Choroid plexus epithelial cell (primary cell): ENCODE measurements around the gene CRPPA.
"Not testable (repeated sequence)": the region's sequence is repeated elsewhere in the genome, so short reads cannot be mapped to it uniquely, and the experiment has no call there.

Source experiments
- DNase-seq: peaks from one replicate; pipeline ENCODE4 v3.0.0-alpha.2; 2010; ENCODE audit warnings: low read depth
- H3K4me3 ChIP-seq: 2 replicates; pipeline ENCODE4 v1.5.1; 2011; ENCODE audit warnings: low read depth, mild to moderate bottlenecking, control low read depth, low read length, moderate library complexity
- CTCF ChIP-seq: conservative IDR thresholded peaks from 2 replicates; pipeline ENCODE4 v1.5.1; 2011; ENCODE audit warnings: low read depth, mild to moderate bottlenecking, control low read depth, inconsistent platforms, low read length, moderate library complexity

Gene CRPPA

DNA sequence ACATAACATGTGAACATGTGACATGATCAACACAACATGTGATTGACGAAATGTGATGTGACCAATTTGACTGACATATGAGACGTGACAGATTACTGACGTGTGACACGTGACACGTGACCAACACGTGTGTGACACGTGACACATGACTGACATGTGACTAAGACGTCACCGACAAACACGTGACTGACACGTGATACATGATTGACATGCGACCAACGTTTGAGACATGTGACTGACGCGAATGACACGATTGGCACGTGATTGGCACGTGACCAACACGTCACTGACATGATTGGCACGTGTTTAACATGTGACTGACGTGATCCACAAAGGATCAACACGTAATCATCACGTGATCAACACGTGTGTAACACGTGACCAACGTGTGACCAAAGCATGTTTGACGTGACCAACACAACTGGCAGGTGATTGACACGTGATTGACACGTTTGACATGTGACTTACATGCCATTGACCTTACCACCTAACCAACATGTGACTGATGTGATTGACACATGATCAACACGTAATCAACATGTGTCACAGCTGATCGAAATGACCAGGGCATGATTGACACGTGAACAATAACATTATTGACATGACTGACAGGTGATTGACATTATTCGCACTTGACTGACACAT lies 23.7 kb downstream of the CRPPA start:
- no peak overlapping the region for H3K4me3 ChIP-seq
- TF ChIP-seq CTCF = no peak
- DNase-seq = no peak

DNA sequence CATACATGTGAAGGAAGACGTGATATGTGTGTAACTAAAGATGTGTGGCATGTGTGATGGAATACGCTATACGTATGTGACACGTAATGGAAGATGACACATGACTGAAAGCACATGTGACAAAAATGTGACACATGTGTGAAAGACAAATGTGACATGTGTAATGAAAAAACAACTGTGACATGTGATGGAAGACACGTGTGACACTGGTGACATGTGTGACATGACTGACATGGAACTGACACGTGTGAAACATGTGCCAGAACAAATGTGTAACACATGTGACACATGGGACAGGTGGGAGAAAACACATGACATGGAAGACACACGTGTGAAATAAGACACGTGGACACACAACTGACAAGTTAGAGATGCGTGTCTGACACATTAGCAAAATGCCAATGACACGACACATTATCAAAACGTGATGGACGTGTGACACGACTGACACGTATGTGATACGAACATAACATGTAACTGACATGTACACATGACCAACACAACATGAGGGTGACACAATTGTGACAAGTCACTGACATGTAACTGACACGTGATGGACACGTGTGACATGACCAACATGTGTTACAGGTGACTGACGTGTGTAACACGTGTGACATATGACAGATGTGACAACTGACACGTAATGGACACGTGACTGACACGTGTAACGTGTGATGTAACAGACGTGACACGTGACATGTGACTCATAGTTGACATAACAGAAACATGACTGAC lies 24.4 kb downstream of the CRPPA start:
- no peak for TF ChIP-seq CTCF
- DNase-seq = peak; percentile 5
- no peak overlapping the region for H3K4me3 ChIP-seq

DNA sequence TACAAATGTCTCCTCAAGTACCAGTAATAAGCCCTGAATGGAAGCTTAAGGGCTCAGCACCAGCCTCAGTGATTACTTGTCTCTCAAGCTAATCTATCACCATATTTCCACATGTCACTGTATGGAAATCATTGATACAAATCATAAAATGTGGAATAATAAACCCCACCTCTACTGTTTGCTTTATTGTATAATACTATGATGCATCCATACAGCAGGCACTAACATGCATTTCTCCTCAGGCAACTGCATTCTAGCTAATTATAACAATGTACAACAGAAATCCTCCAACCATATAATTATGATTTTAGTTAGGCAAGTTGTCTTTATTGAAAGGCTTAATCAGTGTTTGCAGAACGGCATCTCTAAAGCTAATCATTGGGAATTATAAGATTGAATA lies 26.2 kb downstream of the CRPPA start:
- no peak for TF ChIP-seq CTCF
- DNase-seq = no peak
- H3K4me3 ChIP-seq = no peak overlapping the region

GRCh38 chr7:16393862-16394422 lies 27.4 kb downstream of the CRPPA start:
- no peak for TF ChIP-seq CTCF
- no peak overlapping the region for H3K4me3 ChIP-seq
- no peak for DNase-seq

DNA sequence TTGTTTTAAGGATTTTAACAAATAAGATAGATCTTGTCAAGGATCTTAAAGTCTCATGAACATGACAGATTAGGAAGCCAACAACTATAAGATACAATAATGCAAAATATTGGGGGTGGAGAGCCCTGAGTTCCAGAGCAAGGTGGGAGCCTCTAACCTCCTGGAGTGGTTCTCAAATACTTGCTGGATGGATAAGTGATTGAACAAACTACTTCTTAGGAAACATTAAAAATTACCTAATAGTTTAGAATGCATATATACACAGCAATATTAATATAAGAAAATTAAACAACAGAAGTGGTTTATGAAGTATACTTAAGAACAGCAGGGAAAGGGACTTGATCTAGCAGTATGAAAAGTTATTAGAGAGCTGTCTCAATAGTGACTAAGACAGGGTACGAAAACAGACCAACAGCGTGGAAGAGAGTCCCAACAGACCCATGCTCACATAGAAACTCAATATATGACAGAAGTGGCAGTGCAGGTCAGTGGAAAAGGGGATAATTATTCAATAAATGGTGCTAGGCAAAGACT lies 28.3 kb downstream of the CRPPA start:
- no peak overlapping the region for H3K4me3 ChIP-seq
- no peak for DNase-seq
- no peak for TF ChIP-seq CTCF

DNA sequence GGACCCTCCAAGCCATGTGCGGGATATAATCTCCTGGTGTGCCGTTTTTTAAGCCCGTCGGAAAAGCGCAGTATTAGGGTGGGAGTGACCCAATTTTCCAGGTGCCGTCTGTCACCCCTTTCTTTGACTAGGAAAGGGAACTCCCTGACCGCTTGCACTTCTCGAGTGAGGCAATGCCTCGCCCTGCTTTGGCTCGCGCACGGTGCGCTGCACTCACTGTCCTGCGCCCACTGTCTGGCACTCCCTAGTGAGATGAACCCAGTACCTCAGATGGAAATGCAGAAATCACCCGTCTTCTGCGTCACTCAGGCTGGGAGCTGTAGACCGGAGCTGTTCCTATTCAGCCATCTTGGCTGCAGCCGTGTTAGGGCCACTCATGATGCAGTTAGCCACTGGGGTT lies 37.6 kb downstream of the CRPPA start:
- not testable (repeated sequence) for H3K4me3 ChIP-seq, DNase-seq

GRCh38 chr7:16383103-16383502 lies 38.2 kb downstream of the CRPPA start:
- not testable (repeated sequence) for H3K4me3 ChIP-seq, DNase-seq
